ENCODE results near the gene S100A14.

- no peak for TF ChIP-seq POLR2A (IDR thresholded peaks at IDR 0.05)
- TF ChIP-seq CTCF (IDR thresholded peaks at IDR 0.05), result no peak
Measured at GRCh38 chr1:153647346-153647714, 31.2 kb upstream of the S100A14 start.

All from adrenal gland (tissue), 5 donors.